Hepatocyte (in vitro differentiated cells): Measurements from ENCODE around the gene ZNF488.

ENCODE experiments used
- EZH2 ChIP-seq: fragments of 200-600 bp; sonication (generic); IDR thresholded peaks from 2 replicates; pipeline ENCODE4 v1.6.1; 2016; ENCODE audit warnings: antibody characterized with exemption, mild to moderate bottlenecking, borderline replicate concordance
- EZH2phosphoT487 ChIP-seq: fragments of 200-600 bp; sonication (generic); IDR thresholded peaks from one replicate; pipeline ENCODE4 v1.6.1; 2018; ENCODE audit warnings: antibody characterized with exemption, mild to moderate bottlenecking, low read depth, moderate library complexity; ENCODE audit not compliant: unreplicated experiment, severe bottlenecking

DNA sequence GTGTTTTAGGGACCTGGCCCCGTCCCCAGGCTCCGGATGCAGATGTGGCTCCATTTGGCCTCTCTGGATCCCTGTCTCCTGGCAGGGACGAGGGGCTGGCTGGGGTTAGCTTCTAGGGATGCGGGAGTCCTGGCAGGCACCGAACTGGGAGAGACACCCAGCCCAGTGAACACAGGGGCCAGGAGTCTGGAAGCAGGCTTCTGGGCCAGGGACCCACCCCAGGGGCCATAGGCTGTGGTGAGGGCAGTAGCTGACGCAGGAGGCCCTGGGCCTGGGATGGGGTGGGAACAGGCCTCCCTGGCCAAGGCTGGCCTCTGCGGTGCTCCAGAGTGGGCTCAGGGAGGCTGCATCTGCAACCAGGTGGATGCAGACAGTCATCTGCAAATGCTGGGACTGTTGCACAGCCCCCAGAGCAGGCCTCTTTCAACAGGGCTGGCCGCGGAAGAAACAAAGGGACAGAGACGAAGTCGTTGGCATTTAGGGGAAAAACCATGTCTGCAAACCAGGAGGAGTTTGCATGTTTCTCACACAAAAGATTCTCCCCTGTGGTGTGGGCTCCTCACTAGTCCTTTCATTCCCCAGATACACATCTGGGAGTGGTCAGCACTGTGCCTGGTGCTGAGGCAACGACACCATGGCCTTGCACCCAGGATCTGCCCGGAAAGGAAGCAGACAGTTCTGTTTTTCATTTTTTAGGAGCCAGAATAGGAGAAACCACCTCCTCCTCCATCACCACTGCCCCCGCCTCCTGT is 36.4 kb upstream of the ZNF488 start:
- TF ChIP-seq EZH2 (no peak), EZH2phosphoT487 (no peak)
